ENCODE data around the gene PTPRG. TPM values are rescaled to one million over a fixed set of nuclear protein-coding genes. Genes with fewer than 3 reads are reported as not detected.

The PTPRG gene
- total RNA-seq, 4 donors from 2014 or later = 51.9 to 56.8 (median 54.4) TPM

DNA sequence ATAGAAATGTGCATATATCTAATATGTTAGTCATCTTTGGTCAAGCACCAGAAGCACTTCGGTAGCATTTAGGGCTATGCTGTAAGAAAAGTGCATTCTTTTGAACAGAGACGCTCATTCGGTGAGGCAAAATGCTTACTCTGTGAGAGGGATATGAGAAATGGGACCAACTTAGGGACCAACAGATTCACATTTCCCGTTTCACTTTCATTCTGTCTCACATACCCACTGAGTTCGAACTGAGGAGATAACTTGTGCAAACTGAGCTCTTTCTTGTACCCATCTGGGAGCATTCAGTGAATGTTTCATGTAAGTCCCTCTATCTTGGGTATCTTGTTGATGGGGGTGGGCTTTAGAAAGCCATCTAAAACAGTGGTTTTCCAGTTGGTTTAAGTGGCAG, 676.6 kb downstream of the PTPRG start:
- Histone ChIP-seq H3K36me3 (no peaks in the 10 kb centered on the region), H3K27ac (replicated peaks in 1 of 4) (no peak overlapping the region), H3K9me3 (no peaks in the 10 kb centered on the region), H3K4me3 (no peak overlapping the region), H3K27me3 (no peaks in the 10 kb centered on the region), H3K4me1 (peaks cover 9 to 24% (median 14%) of the 10 kb centered on the region in 4 donors)
- DNase-seq (ENCODE audit: extremely low spot score) = no peak
- no peak for TF ChIP-seq EP300 (IDR thresholded peaks at IDR 0.05)
- TF ChIP-seq CTCF (IDR thresholded peaks at IDR 0.05) = no peak
- intact Hi-C loops (cut with DNase I) = no loop called here
- WGBS = 90% methylated on average over 5 of the region's 5 CpGs

- intact Hi-C loops (cut with DNase I) = no loop called here
- TF ChIP-seq CTCF (IDR thresholded peaks at IDR 0.05) = no peak
- Histone ChIP-seq H3K4me3 (no peak overlapping the region), H3K36me3 (no peaks in the 10 kb centered on the region), H3K27ac (replicated peaks in 1 of 4) (no peak overlapping the region), H3K9me3 (no peaks in the 10 kb centered on the region), H3K27me3 (no peaks in the 10 kb centered on the region), H3K4me1 (peaks cover 9 to 24% (median 14%) of the 10 kb centered on the region in 4 donors)
- DNase-seq (ENCODE audit: extremely low spot score) = no peak
Measured at GRCh38 chr3:62238431-62238830, 677.1 kb downstream of the PTPRG start.

GRCh38 chr3:62241279-62241678, 679.9 kb downstream of the PTPRG start:
- Histone ChIP-seq H3K4me1 (peaks cover 9 to 22% (median 13%) of the 10 kb centered on the region in 4 donors), H3K9me3 (no peaks in the 10 kb centered on the region), H3K27ac (replicated peaks in 1 of 4) (no peak overlapping the region), H3K4me3 (no peak overlapping the region), H3K27me3 (no peaks in the 10 kb centered on the region), H3K36me3 (no peaks in the 10 kb centered on the region)
- WGBS = 88% methylated on average over 4 of the region's 4 CpGs
- intact Hi-C loops (cut with DNase I) = no loop called here
- DNase-seq (ENCODE audit: extremely low spot score) = peak; percentile 2
- TF ChIP-seq CTCF (IDR thresholded peaks at IDR 0.05) = no peak
- no peak for TF ChIP-seq POLR2A (IDR thresholded peaks at IDR 0.05; ENCODE audit: low read depth)
- no peak for TF ChIP-seq POLR2AphosphoS5 (IDR thresholded peaks at IDR 0.05)
- no peak for TF ChIP-seq EP300 (IDR thresholded peaks at IDR 0.05)

DNA sequence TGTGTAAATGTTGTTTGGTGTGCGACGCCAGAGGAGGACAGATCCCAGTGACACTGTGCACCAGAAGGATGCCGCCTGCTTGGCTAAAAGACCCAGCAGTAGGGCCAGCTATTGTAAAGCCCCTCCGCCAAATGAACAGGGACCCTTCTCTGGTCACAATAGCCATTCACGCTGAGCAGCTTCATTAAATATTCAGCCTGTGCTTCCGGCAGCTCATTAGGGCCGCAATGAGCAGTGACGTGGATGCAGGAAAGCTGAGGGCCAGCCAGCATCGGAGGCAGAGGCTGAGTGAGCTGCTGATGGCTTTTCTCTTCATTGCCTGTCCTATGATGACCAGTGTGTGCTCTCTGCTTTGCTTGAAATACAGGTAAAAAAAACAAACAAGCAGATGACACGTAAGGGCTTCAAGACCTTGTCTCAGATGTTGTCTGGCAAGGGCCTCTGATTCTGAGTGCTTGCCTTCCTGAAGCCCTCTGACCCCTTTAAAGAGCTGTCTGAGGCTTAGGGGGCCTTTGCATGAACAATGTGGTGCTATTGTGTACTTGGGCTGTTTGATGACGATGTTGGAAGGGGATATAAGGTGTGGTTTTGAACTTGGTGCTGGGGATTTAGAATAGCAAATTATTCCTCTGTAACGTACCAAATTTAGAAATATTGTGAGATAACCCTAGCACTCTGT, 681.6 kb downstream of the PTPRG start:
- TF ChIP-seq EP300 (IDR thresholded peaks at IDR 0.05) (no peak), POLR2AphosphoS5 (IDR thresholded peaks at IDR 0.05) (no peak), POLR2A (IDR thresholded peaks at IDR 0.05; ENCODE audit: low read depth) (no peak), CTCF (IDR thresholded peaks at IDR 0.05) (no peak)
- Histone ChIP-seq H3K27ac (replicated peaks in 1 of 4) (no peak overlapping the region), H3K36me3 (no peaks in the 10 kb centered on the region), H3K4me3 (no peak overlapping the region), H3K4me1 (peaks cover 4 to 17% (median 16%) of the 10 kb centered on the region in 4 donors), H3K27me3 (no peaks in the 10 kb centered on the region), H3K9me3 (no peaks in the 10 kb centered on the region)
- 91% methylated on average over 9 of the region's 12 CpGs for WGBS
- intact Hi-C loops (cut with DNase I) = no loop called here
- DNase-seq (ENCODE audit: extremely low spot score) = no peak

GRCh38 chr3:62246094-62246493, 684.7 kb downstream of the PTPRG start:
- DNase-seq (ENCODE audit: extremely low spot score) = no peak
- TF ChIP-seq EP300 (IDR thresholded peaks at IDR 0.05) (no peak), POLR2AphosphoS5 (IDR thresholded peaks at IDR 0.05) (no peak), CTCF (IDR thresholded peaks at IDR 0.05) (no peak), POLR2A (IDR thresholded peaks at IDR 0.05; ENCODE audit: low read depth) (no peak)

More at GRCh38 chr3:62246094-62246493, 684.7 kb downstream of the PTPRG start:
- WGBS = 41% methylated on average over 2 of the region's 2 CpGs
- no peak overlapping the region for H3K4me3 ChIP-seq
- no peak overlapping the region for H3K27ac ChIP-seq (replicated peaks in 1 of 4)
- no peaks in the 10 kb centered on the region for H3K36me3 ChIP-seq
- no peaks in the 10 kb centered on the region for H3K9me3 ChIP-seq
- intact Hi-C loops (cut with DNase I) = no loop called here
- peaks cover 4 to 17% (median 16%) of the 10 kb centered on the region in 4 donors for H3K4me1 ChIP-seq
- H3K27me3 ChIP-seq = no peaks in the 10 kb centered on the region

Data from esophagus muscularis mucosa (tissue), 4 donors.